Tibial nerve (tissue), 3 donors: Measurements from ENCODE around the gene HS3ST3B1.

Experiments used
- POLR2A ChIP-seq, 2 donors: fragments of 450-650 bp; IDR thresholded peaks; one replicate each; pipeline ENCODE4 v1.6.1; 2017; ENCODE audit warnings: antibody characterized with exemption in 2 of 2, mild to moderate bottlenecking in 2 of 2, moderate library complexity in 2 of 2
- TF ChIP-seq, protein P1 (sequence below), 5 experiments: fragments of 200-600 bp in 3 of 5; fragments of 450-650 bp in 2 of 5; sonication (generic) in 3 of 5; IDR thresholded peaks; one replicate each; pipeline ENCODE4 v1.5.1; 2016 to 2019; ENCODE audit warnings: antibody characterized with exemption in 5 of 5, mild to moderate bottlenecking in 3 of 5, moderate library complexity in 2 of 5

DNA sequence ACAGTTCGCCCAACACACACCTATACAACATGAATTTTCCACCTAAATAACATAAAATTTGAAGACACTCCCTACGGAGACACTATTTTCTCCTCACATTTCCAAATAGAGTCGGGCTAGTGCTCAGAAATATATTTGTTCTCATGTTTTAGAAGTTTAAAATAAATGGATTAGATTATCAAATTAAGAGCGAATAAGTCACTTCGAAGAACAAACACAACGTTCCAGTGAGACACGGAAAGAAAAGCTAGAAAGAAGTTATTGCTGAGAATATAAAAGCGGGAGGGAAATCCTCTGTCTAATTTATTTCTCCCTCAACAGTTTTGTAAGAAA lies 2.0 kb upstream of the HS3ST3B1 start:
- TF ChIP-seq, protein P1, sequence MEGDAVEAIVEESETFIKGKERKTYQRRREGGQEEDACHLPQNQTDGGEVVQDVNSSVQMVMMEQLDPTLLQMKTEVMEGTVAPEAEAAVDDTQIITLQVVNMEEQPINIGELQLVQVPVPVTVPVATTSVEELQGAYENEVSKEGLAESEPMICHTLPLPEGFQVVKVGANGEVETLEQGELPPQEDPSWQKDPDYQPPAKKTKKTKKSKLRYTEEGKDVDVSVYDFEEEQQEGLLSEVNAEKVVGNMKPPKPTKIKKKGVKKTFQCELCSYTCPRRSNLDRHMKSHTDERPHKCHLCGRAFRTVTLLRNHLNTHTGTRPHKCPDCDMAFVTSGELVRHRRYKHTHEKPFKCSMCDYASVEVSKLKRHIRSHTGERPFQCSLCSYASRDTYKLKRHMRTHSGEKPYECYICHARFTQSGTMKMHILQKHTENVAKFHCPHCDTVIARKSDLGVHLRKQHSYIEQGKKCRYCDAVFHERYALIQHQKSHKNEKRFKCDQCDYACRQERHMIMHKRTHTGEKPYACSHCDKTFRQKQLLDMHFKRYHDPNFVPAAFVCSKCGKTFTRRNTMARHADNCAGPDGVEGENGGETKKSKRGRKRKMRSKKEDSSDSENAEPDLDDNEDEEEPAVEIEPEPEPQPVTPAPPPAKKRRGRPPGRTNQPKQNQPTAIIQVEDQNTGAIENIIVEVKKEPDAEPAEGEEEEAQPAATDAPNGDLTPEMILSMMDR (IDR thresholded peaks at IDR 0.05), result no peak
- no peak for TF ChIP-seq POLR2A (IDR thresholded peaks at IDR 0.05)
